ENCODE data around the gene PTGR3. TPM values are rescaled to one million over a fixed set of nuclear protein-coding genes. Genes with fewer than 3 reads are reported as not detected.

Gene PTGR3
- total and polyA plus RNA-seq, 4 experiments from 2014 or later, result 21.0 to 56.7 (median 42.6) TPM

- ChIA-PET POLR2A (ENCODE audit: partially characterized antibody) (interaction anchor here (1.5 kb wide), 1 partner anchor 23 kb away, joined by 4 read pairs; no protein-coding TSS in a partner anchor), CTCF (ENCODE audit: partially characterized antibody) (interaction anchor here (1.0 to 1.1 kb wide), 2 partner anchors 9 to 20 kb away, joined by 3 to 4 read pairs; no protein-coding TSS in a partner anchor)
- Mint-ChIP-seq H3K9me3 (no peaks in the 10 kb centered on the region), H3K27ac (peak overlapping the region in 2 of 7 donors; percentile 25 to 36), H3K4me1 (peaks cover 23 to 52% (median 37%) of the 10 kb centered on the region in 4 donors), H3K36me3 (peaks cover 10 to 18% of the 10 kb centered on the region in 2 donors), H3K27me3 (no peaks in the 10 kb centered on the region), H3K4me3 (no peak overlapping the region)
- H3K27ac ChIP-seq (ENCODE audit: low read depth, low read length), result no peak overlapping the region
- no peaks in the 10 kb centered on the region for H3K4me1 ChIP-seq (ENCODE audit: insufficient read depth, low read length)
- H3K4me3 ChIP-seq (ENCODE audit: low read length in 2 of 2), result no peak overlapping the region
- H3K27me3 ChIP-seq (ENCODE audit: insufficient read depth, low read length), result no peaks in the 10 kb centered on the region
- intact Hi-C loops (cut with micrococcal nuclease), result no loop called here
- H3K36me3 ChIP-seq (ENCODE audit: insufficient read depth, low read length), result no peaks in the 10 kb centered on the region
- H3K9me3 ChIP-seq (ENCODE audit: control insufficient read depth in 1 of 2, low read length in 2 of 2), result no peaks in the 10 kb centered on the region
- no peak for DNase-seq
Measured at GRCh38 chr18:75235896-75236295, 27.0 kb upstream of the PTGR3 start.

GRCh38 chr18:75234901-75235300 lies 26.0 kb upstream of the PTGR3 start:
- ChIA-PET CTCF (ENCODE audit: partially characterized antibody) (no interaction called here), POLR2A (ENCODE audit: partially characterized antibody) (no interaction called here)
- no peaks in the 10 kb centered on the region for H3K27me3 Mint-ChIP-seq
- Histone ChIP-seq H3K36me3 (ENCODE audit: insufficient read depth, low read length) (no peaks in the 10 kb centered on the region), H3K27ac (ENCODE audit: low read depth, low read length) (no peak overlapping the region), H3K9me3 (ENCODE audit: control insufficient read depth in 1 of 2, low read length in 2 of 2) (no peaks in the 10 kb centered on the region), H3K4me3 (ENCODE audit: low read length in 2 of 2) (no peak overlapping the region), H3K4me1 (ENCODE audit: insufficient read depth, low read length) (no peaks in the 10 kb centered on the region), H3K27me3 (ENCODE audit: insufficient read depth, low read length) (no peaks in the 10 kb centered on the region)
- no peaks in the 10 kb centered on the region for H3K9me3 Mint-ChIP-seq
- intact Hi-C loops (cut with micrococcal nuclease), result no loop called here
- no peak overlapping the region for H3K4me3 Mint-ChIP-seq
- peaks cover 21 to 61% (median 38%) of the 10 kb centered on the region in 4 donors for H3K4me1 Mint-ChIP-seq
- DNase-seq, result no peak
- H3K27ac Mint-ChIP-seq, result peak overlapping the region in 1 of 7 donors; percentile 50
- H3K36me3 Mint-ChIP-seq, result peaks cover 17 to 24% of the 10 kb centered on the region in 2 donors

- POLR2A ChIA-PET (ENCODE audit: partially characterized antibody), result interaction anchor here (0.8 kb wide), 1 partner anchor 15 kb away, joined by 4 read pairs; no protein-coding TSS in a partner anchor
- no peak for DNase-seq
- no peaks in the 10 kb centered on the region for H3K9me3 ChIP-seq (ENCODE audit: control insufficient read depth in 1 of 2, low read length in 2 of 2)
- CTCF ChIA-PET (ENCODE audit: partially characterized antibody), result no interaction called here
- H3K9me3 Mint-ChIP-seq, result no peaks in the 10 kb centered on the region
- H3K36me3 Mint-ChIP-seq, result peaks cover 20 to 21% of the 10 kb centered on the region in 2 donors
- H3K4me3 Mint-ChIP-seq, result no peak overlapping the region
- peaks cover 8% of the 10 kb centered on the region for H3K4me1 ChIP-seq (ENCODE audit: insufficient read depth, low read length)
- no peaks in the 10 kb centered on the region for H3K27me3 ChIP-seq (ENCODE audit: insufficient read depth, low read length)
- no peak overlapping the region for H3K4me3 ChIP-seq (ENCODE audit: low read length in 2 of 2)
- intact Hi-C loops (cut with micrococcal nuclease), result no loop called here
- H3K27me3 Mint-ChIP-seq, result no peaks in the 10 kb centered on the region
- H3K27ac ChIP-seq (ENCODE audit: low read depth, low read length), result no peak overlapping the region
- H3K27ac Mint-ChIP-seq, result no peak overlapping the region
- peaks cover 27 to 78% (median 49%) of the 10 kb centered on the region in 4 donors for H3K4me1 Mint-ChIP-seq
- H3K36me3 ChIP-seq (ENCODE audit: insufficient read depth, low read length), result no peaks in the 10 kb centered on the region
Measured at GRCh38 chr18:75231053-75231406, 22.1 kb upstream of the PTGR3 start.

GRCh38 chr18:75230163-75231052 lies 21.5 kb upstream of the PTGR3 start:
- Histone ChIP-seq H3K27ac (ENCODE audit: low read depth, low read length) (no peak overlapping the region), H3K27me3 (ENCODE audit: insufficient read depth, low read length) (no peaks in the 10 kb centered on the region), H3K4me1 (ENCODE audit: insufficient read depth, low read length) (peaks cover 8% of the 10 kb centered on the region), H3K4me3 (ENCODE audit: low read length in 2 of 2) (no peak overlapping the region), H3K36me3 (ENCODE audit: insufficient read depth, low read length) (no peaks in the 10 kb centered on the region), H3K9me3 (ENCODE audit: control insufficient read depth in 1 of 2, low read length in 2 of 2) (no peaks in the 10 kb centered on the region)
- H3K4me1 Mint-ChIP-seq, result peaks cover 25 to 77% (median 47%) of the 10 kb centered on the region in 4 donors
- no peak for DNase-seq
- no peaks in the 10 kb centered on the region for H3K9me3 Mint-ChIP-seq
- intact Hi-C loops (cut with micrococcal nuclease), result no loop called here
- H3K36me3 Mint-ChIP-seq, result peaks cover 16 to 19% of the 10 kb centered on the region in 2 donors
- ChIA-PET CTCF (ENCODE audit: partially characterized antibody) (no interaction called here), POLR2A (ENCODE audit: partially characterized antibody) (no interaction called here)
- H3K27ac Mint-ChIP-seq, result peak overlapping the region in 1 of 7 donors; percentile 70
- H3K4me3 Mint-ChIP-seq, result no peak overlapping the region
- no peaks in the 10 kb centered on the region for H3K27me3 Mint-ChIP-seq

GRCh38 chr18:75229437-75229836 lies 20.5 kb upstream of the PTGR3 start:
- intact Hi-C loops (cut with micrococcal nuclease), result no loop called here
- Mint-ChIP-seq H3K4me1 (peaks cover 22 to 75% (median 44%) of the 10 kb centered on the region in 4 donors), H3K36me3 (peaks cover 13 to 15% of the 10 kb centered on the region in 2 donors), H3K4me3 (no peak overlapping the region), H3K27me3 (no peaks in the 10 kb centered on the region), H3K27ac (peak overlapping the region in 3 of 7 donors; percentile 4 to 41 (median 6)), H3K9me3 (no peaks in the 10 kb centered on the region)
- CTCF ChIA-PET (ENCODE audit: partially characterized antibody), result interaction anchor here (1.2 kb wide), 1 partner anchor 17 kb away, joined by 4 read pairs; no protein-coding TSS in a partner anchor
- Histone ChIP-seq H3K36me3 (ENCODE audit: insufficient read depth, low read length) (no peaks in the 10 kb centered on the region), H3K9me3 (ENCODE audit: control insufficient read depth in 1 of 2, low read length in 2 of 2) (no peaks in the 10 kb centered on the region), H3K4me1 (ENCODE audit: insufficient read depth, low read length) (peaks cover 8% of the 10 kb centered on the region), H3K27ac (ENCODE audit: low read depth, low read length) (no peak overlapping the region), H3K4me3 (ENCODE audit: low read length in 2 of 2) (no peak overlapping the region), H3K27me3 (ENCODE audit: insufficient read depth, low read length) (no peaks in the 10 kb centered on the region)
- POLR2A ChIA-PET (ENCODE audit: partially characterized antibody), result interaction anchor here (1.9 kb wide), 1 partner anchor 20 kb away, joined by 9 read pairs; the partner anchor contains the start of genes PTGR3 and TSHZ1
- DNase-seq, result no peak

GRCh38 chr18:75228967-75229366 lies 20.0 kb upstream of the PTGR3 start:
- no peak for DNase-seq
- ChIA-PET POLR2A (ENCODE audit: partially characterized antibody) (interaction anchor here (1.9 kb wide), 1 partner anchor 19 kb away, joined by 9 read pairs; the partner anchor contains the start of genes PTGR3 and TSHZ1), CTCF (ENCODE audit: partially characterized antibody) (interaction anchor here (1.2 kb wide), 1 partner anchor 16 kb away, joined by 4 read pairs; no protein-coding TSS in a partner anchor)
- H3K27ac ChIP-seq (ENCODE audit: low read depth, low read length), result no peak overlapping the region
- Mint-ChIP-seq H3K36me3 (peaks cover 13 to 15% of the 10 kb centered on the region in 2 donors), H3K9me3 (no peaks in the 10 kb centered on the region), H3K27ac (peak overlapping the region in 2 of 7 donors; percentile 14 to 41), H3K4me1 (peaks cover 22 to 70% (median 46%) of the 10 kb centered on the region in 4 donors), H3K4me3 (peak overlapping the region in 1 of 8 donors; percentile 39), H3K27me3 (no peaks in the 10 kb centered on the region)
- peaks cover 8% of the 10 kb centered on the region for H3K4me1 ChIP-seq (ENCODE audit: insufficient read depth, low read length)
- intact Hi-C loops (cut with micrococcal nuclease), result no loop called here
- H3K4me3 ChIP-seq (ENCODE audit: low read length in 2 of 2), result no peak overlapping the region
- H3K27me3 ChIP-seq (ENCODE audit: insufficient read depth, low read length), result no peaks in the 10 kb centered on the region
- H3K36me3 ChIP-seq (ENCODE audit: insufficient read depth, low read length), result no peaks in the 10 kb centered on the region
- H3K9me3 ChIP-seq (ENCODE audit: control insufficient read depth in 1 of 2, low read length in 2 of 2), result no peaks in the 10 kb centered on the region
